CD4-positive, alpha-beta T cell (primary cell): ENCODE measurements around the gene HBE1. TPM values are rescaled to one million over a fixed set of nuclear protein-coding genes. Genes with fewer than 3 reads are reported as not detected.

Experiments
- ATAC-seq: fragments of 200-7000 bp; cut with Tn5 transposase; one replicate; pipeline ENCODE4 v1.10.0; 2022; ENCODE audit warnings: mild to moderate bottlenecking; ENCODE audit not compliant: poor library complexity
- CTCF ChIA-PET: fragments of 350-600 bp; sonication (Branson Sonifier 250); formaldehyde crosslinking; loops from one replicate; lab custom pipeline; 2021; ENCODE audit warnings: antibody characterized with exemption, inconsistent platforms; lab: Charles Lee
- POLR2A ChIA-PET: fragments of 350-600 bp; sonication (Branson Sonifier 250); formaldehyde crosslinking; loops from one replicate; lab custom pipeline; 2021; ENCODE audit warnings: antibody characterized with exemption, inconsistent platforms; lab: Charles Lee
- DNase-seq, 14 experiments: peaks; one replicate each; pipeline ENCODE4 v3.0.0-alpha.2; 2013 to 2020; ENCODE audit warnings: mixed read lengths in 2 of 14
- H3K27ac ChIP-seq, 2 donors: one replicate each; pipeline versions ENCODE4 v1.5.1 to v1.7.0; 2013; ENCODE audit warnings: low read length in 2 of 2, low read depth in 1 of 2, mild to moderate bottlenecking in 1 of 2
- H3K27me3 ChIP-seq, 2 experiments: 1 replicate in 1 of 2; 2 replicates in 1 of 2; pipeline versions ENCODE4 v1.6.1 to v1.7.0; 2013; ENCODE audit warnings: low read length in 2 of 2, control low read depth in 1 of 2, mild to moderate bottlenecking in 1 of 2, moderate library complexity in 1 of 2; ENCODE audit not compliant: insufficient read depth in 2 of 2, control insufficient read depth in 1 of 2
- H3K36me3 ChIP-seq: one replicate; pipeline ENCODE4 v1.6.1; 2013; ENCODE audit warnings: low read length, control low read depth; ENCODE audit not compliant: insufficient read depth
- H3K4me1 ChIP-seq: one replicate; pipeline ENCODE4 v1.6.1; 2013; ENCODE audit warnings: low read length, control low read depth; ENCODE audit not compliant: insufficient read depth
- H3K4me3 ChIP-seq: one replicate; pipeline ENCODE4 v1.5.1; 2013; ENCODE audit warnings: mild to moderate bottlenecking, low read length, moderate library complexity
- H3K9me3 ChIP-seq, 2 experiments: 1 replicate in 1 of 2; 2 replicates in 1 of 2; pipeline versions ENCODE4 v1.6.1 to v1.7.0; 2013; ENCODE audit warnings: low read length in 2 of 2, mild to moderate bottlenecking in 2 of 2, control low read depth in 1 of 2, moderate library complexity in 1 of 2; ENCODE audit not compliant: control insufficient read depth in 1 of 2, insufficient read depth in 1 of 2
- H3K27ac Mint-ChIP-seq: one replicate; pipeline ENCODE4 v1.8.0; 2020; ENCODE audit warnings: mixed read lengths
- H3K27me3 Mint-ChIP-seq: one replicate; pipeline ENCODE4 v1.8.0; 2021; ENCODE audit warnings: mixed read lengths
- H3K36me3 Mint-ChIP-seq: one replicate; pipeline ENCODE4 v1.8.0; 2021; ENCODE audit warnings: low read depth, mixed read lengths
- H3K4me1 Mint-ChIP-seq: one replicate; pipeline ENCODE4 v1.8.0; 2021; ENCODE audit warnings: low read depth, mixed read lengths
- H3K4me3 Mint-ChIP-seq: one replicate; pipeline ENCODE4 v1.8.0; 2020; ENCODE audit warnings: mild to moderate bottlenecking, mixed read lengths
- H3K9me3 Mint-ChIP-seq: one replicate; pipeline ENCODE4 v1.8.0; 2020; ENCODE audit warnings: mixed read lengths
- CTCF ChIP-seq: fragments of 200-600 bp; IDR thresholded peaks from one replicate; pipeline ENCODE4 v1.8.0; 2022; ENCODE audit warnings: antibody characterized with exemption, mild to moderate bottlenecking
- intact Hi-C, 2 experiments: fragments of 100-400 bp; cut with DNase I in 1 of 2; cut with micrococcal nuclease in 1 of 2; formaldehyde crosslinking; loops; one replicate each; pipeline versions ENCODE4 v1.15.1 to v1.9.0; 2023 to 2025; cut with DNase I, micrococcal nuclease
- total RNA-seq, 174 experiments: library from RNA in 2 of 174; stranded (reverse) in 2 of 174; gene quantifications; one replicate each; pipeline ENCODE4 v1.2.3 and lab custom pipeline; 2021 to 2026

HBE1 gene
- total RNA-seq, 2 experiments from 2014 or later, result not detected

- H3K27ac ChIP-seq, result no peak overlapping the region
- H3K4me1 ChIP-seq, result no peaks in the 10 kb centered on the region
- H3K27me3 Mint-ChIP-seq, result no peaks in the 10 kb centered on the region
- peaks cover 0 to 11% of the 10 kb centered on the region in 2 experiments for H3K9me3 ChIP-seq
- no peak overlapping the region for H3K27ac Mint-ChIP-seq
- H3K4me3 ChIP-seq, result no peak overlapping the region
- TF ChIP-seq CTCF, result no peak
- peaks cover 4% of the 10 kb centered on the region for H3K4me1 Mint-ChIP-seq
- CTCF ChIA-PET, result no interaction called here
- ATAC-seq (no peak), DNase-seq (no peak)
- POLR2A ChIA-PET, result no interaction called here
- H3K36me3 Mint-ChIP-seq, result no peaks in the 10 kb centered on the region
- no peaks in the 10 kb centered on the region for H3K9me3 Mint-ChIP-seq
- H3K27me3 ChIP-seq, result peaks cover 0 to 11% of the 10 kb centered on the region in 2 experiments
- no peaks in the 10 kb centered on the region for H3K36me3 ChIP-seq
- no peak overlapping the region for H3K4me3 Mint-ChIP-seq
- intact Hi-C loops, result no loop called here
Observed at GRCh38 chr11:5229796-5230195, 39.9 kb downstream of the HBE1 start.

GRCh38 chr11:5229356-5229755, 40.4 kb downstream of the HBE1 start:
- ATAC-seq (no peak), DNase-seq (no peak)
- Histone ChIP-seq H3K4me1 (no peaks in the 10 kb centered on the region), H3K9me3 (peaks cover 0 to 12% of the 10 kb centered on the region in 2 experiments), H3K27me3 (peaks cover 0 to 13% of the 10 kb centered on the region in 2 experiments), H3K4me3 (no peak overlapping the region), H3K27ac (no peak overlapping the region), H3K36me3 (no peaks in the 10 kb centered on the region)
- no peak for TF ChIP-seq CTCF
- Mint-ChIP-seq H3K27ac (no peak overlapping the region), H3K36me3 (no peaks in the 10 kb centered on the region), H3K4me1 (peaks cover 1% of the 10 kb centered on the region), H3K4me3 (no peak overlapping the region), H3K9me3 (no peaks in the 10 kb centered on the region), H3K27me3 (no peaks in the 10 kb centered on the region)
- CTCF ChIA-PET, result no interaction called here
- intact Hi-C loops, result no loop called here
- POLR2A ChIA-PET, result no interaction called here

GRCh38 chr11:5228124-5228523, 41.6 kb downstream of the HBE1 start:
- H3K4me3 ChIP-seq, result no peak overlapping the region
- H3K27ac ChIP-seq, result no peak overlapping the region
- Mint-ChIP-seq H3K27ac (no peak overlapping the region), H3K4me3 (no peak overlapping the region), H3K4me1 (no peaks in the 10 kb centered on the region), H3K27me3 (peaks cover 6% of the 10 kb centered on the region), H3K9me3 (no peaks in the 10 kb centered on the region), H3K36me3 (no peaks in the 10 kb centered on the region)
- no peaks in the 10 kb centered on the region for H3K4me1 ChIP-seq
- H3K36me3 ChIP-seq, result no peaks in the 10 kb centered on the region
- POLR2A ChIA-PET, result no interaction called here
- intact Hi-C loops, result no loop called here
- H3K27me3 ChIP-seq, result peaks cover 0 to 13% of the 10 kb centered on the region in 2 experiments
- ATAC-seq, result no peak
- H3K9me3 ChIP-seq, result peaks cover 0 to 12% of the 10 kb centered on the region in 2 experiments
- no peak for TF ChIP-seq CTCF
- CTCF ChIA-PET, result no interaction called here
- DNase-seq, result no peak
